Measurements from ENCODE around the gene ATP6V1B1.
A peak's percentile ranks its signal among the peaks of the same experiment; 100 is the strongest.

ATP6V1B1 gene

GRCh38 chr2:70935468-70936164 lies at the start of gene ATP6V1B1:
TSS of gene ATP6V1B1 (plus strand) at chr2:70935900. CDS start at chr2:70935955, 55 bp downstream.
- no peak within 1 kb of the TSS for H3K4me3 ChIP-seq
- peak within 1 kb of the TSS in 2 of 21 experiments; percentile 24 to 34 for H3K27ac ChIP-seq

GRCh38 chr2:70886541-70886987 lies 49.1 kb upstream of the ATP6V1B1 start:
- Histone ChIP-seq H3K27ac (no peak overlapping the region), H3K4me3 (no peak overlapping the region)

GRCh38 chr2:70887208-70887549 lies 48.5 kb upstream of the ATP6V1B1 start:
- peak overlapping the region; percentile 20 to 51 (median 34) for H3K4me3 ChIP-seq
- H3K27ac ChIP-seq = peak overlapping the region in 5 of 21 experiments; percentile 7 to 41 (median 21)

GRCh38 chr2:70887550-70888246 lies 48.0 kb upstream of the ATP6V1B1 start:
- Histone ChIP-seq H3K27ac (peak overlapping the region in 5 of 21 experiments; percentile 7 to 44 (median 21)), H3K4me3 (peak overlapping the region; percentile 20 to 51 (median 34))

GRCh38 chr2:70888366-70888922 lies 47.3 kb upstream of the ATP6V1B1 start:
- Histone ChIP-seq H3K4me3 (peak overlapping the region in 1 of 7 experiments; percentile 0), H3K27ac (no peak overlapping the region)

GRCh38 chr2:70888923-70889715 lies 46.6 kb upstream of the ATP6V1B1 start:
- Histone ChIP-seq H3K4me3 (peak overlapping the region in 1 of 7 experiments; percentile 0), H3K27ac (no peak overlapping the region)

GRCh38 chr2:70889716-70890037 lies 46.0 kb upstream of the ATP6V1B1 start:
- Histone ChIP-seq H3K27ac (no peak overlapping the region), H3K4me3 (no peak overlapping the region)

- H3K4me3 ChIP-seq = no peak overlapping the region
- no peak overlapping the region for H3K27ac ChIP-seq
Observed at GRCh38 chr2:70890469-70891065, 45.1 kb upstream of the ATP6V1B1 start.

- no peak overlapping the region for H3K4me3 ChIP-seq
- no peak overlapping the region for H3K27ac ChIP-seq
Observed at GRCh38 chr2:70891572-70892357, 43.9 kb upstream of the ATP6V1B1 start.

- no peak overlapping the region for H3K27ac ChIP-seq
Observed at GRCh38 chr2:70892750-70893149, 43.0 kb upstream of the ATP6V1B1 start.

GRCh38 chr2:70893186-70893585 lies 42.5 kb upstream of the ATP6V1B1 start:
- Histone ChIP-seq H3K4me3 (no peak overlapping the region), H3K27ac (no peak overlapping the region)

More at GRCh38 chr2:70892750-70893149, 43.0 kb upstream of the ATP6V1B1 start:
- H3K4me3 ChIP-seq = no peak overlapping the region

GRCh38 chr2:70894765-70895164 lies 40.9 kb upstream of the ATP6V1B1 start:
- no peak overlapping the region for H3K27ac ChIP-seq
- no peak overlapping the region for H3K4me3 ChIP-seq

GRCh38 chr2:70895249-70895648 lies 40.5 kb upstream of the ATP6V1B1 start:
- H3K4me3 ChIP-seq = no peak overlapping the region
- H3K27ac ChIP-seq = no peak overlapping the region

- Histone ChIP-seq H3K4me3 (no peak overlapping the region), H3K27ac (no peak overlapping the region)
Observed at GRCh38 chr2:70895998-70896764, 39.5 kb upstream of the ATP6V1B1 start.

- no peak overlapping the region for H3K27ac ChIP-seq
- no peak overlapping the region for H3K4me3 ChIP-seq
Observed at GRCh38 chr2:70896765-70897202, 38.9 kb upstream of the ATP6V1B1 start.

- H3K4me3 ChIP-seq = no peak overlapping the region
- H3K27ac ChIP-seq = no peak overlapping the region
Observed at GRCh38 chr2:70897203-70897976, 38.3 kb upstream of the ATP6V1B1 start.

- Histone ChIP-seq H3K4me3 (no peak overlapping the region), H3K27ac (no peak overlapping the region)
Observed at GRCh38 chr2:70897977-70898226, 37.8 kb upstream of the ATP6V1B1 start.
